Ascending aorta (tissue), 2 donors: ENCODE results near the gene CAST. TPM values are rescaled to one million over a fixed set of nuclear protein-coding genes. Genes with fewer than 3 reads are reported as not detected.

Experiments
- DNase-seq, 2 donors: peaks; one replicate each; pipeline ENCODE4 v3.0.0-alpha.2; 2019; ENCODE audit warnings: low spot score in 2 of 2
- H3K27ac ChIP-seq, 2 donors: fragments of 200-600 bp; sonication (generic); one replicate each; pipeline ENCODE4 v1.5.1; 2016 to 2017; ENCODE audit warnings: mild to moderate bottlenecking in 1 of 2
- H3K27me3 ChIP-seq: fragments of 200-600 bp; sonication (generic); one replicate; pipeline ENCODE4 v1.5.1; 2017
- H3K36me3 ChIP-seq, 2 donors: fragments of 200-600 bp; sonication (generic); one replicate each; pipeline ENCODE4 v1.5.1; 2016
- H3K4me1 ChIP-seq, 2 donors: fragments of 200-600 bp; sonication (generic); one replicate each; pipeline ENCODE4 v1.5.1; 2016 to 2017; ENCODE audit warnings: mild to moderate bottlenecking in 1 of 2
- H3K4me3 ChIP-seq, 2 donors: fragments of 200-600 bp; sonication (generic); one replicate each; pipeline ENCODE4 v1.5.1; 2016 to 2017; ENCODE audit warnings: mild to moderate bottlenecking in 1 of 2
- H3K9me3 ChIP-seq, 2 donors: fragments of 200-600 bp; sonication (generic); one replicate each; pipeline ENCODE4 v1.5.1; 2016
- intact Hi-C: fragments of 100-400 bp; cut with DNase I; formaldehyde crosslinking; loops from one replicate; pipeline ENCODE4 v1.15.1; 2023
- total RNA-seq: library from RNA; depleted of rRNA; stranded (reverse); fragments of >200 nt; gene quantifications from one replicate; pipeline ENCODE4 v1.1.0, GENCODE V29; 2016
- TF ChIP-seq, protein P1 (sequence below), 3 experiments: fragments of 200-600 bp in 2 of 3; fragments of 450-650 bp in 1 of 3; sonication (generic) in 2 of 3; IDR thresholded peaks; one replicate each; pipeline ENCODE4 v1.5.1; 2016 to 2019; ENCODE audit warnings: antibody characterized with exemption in 3 of 3, mild to moderate bottlenecking in 1 of 3, moderate library complexity in 1 of 3

The CAST gene
- total RNA-seq, 1 donor from 2014 or later = 266 TPM

DNA sequence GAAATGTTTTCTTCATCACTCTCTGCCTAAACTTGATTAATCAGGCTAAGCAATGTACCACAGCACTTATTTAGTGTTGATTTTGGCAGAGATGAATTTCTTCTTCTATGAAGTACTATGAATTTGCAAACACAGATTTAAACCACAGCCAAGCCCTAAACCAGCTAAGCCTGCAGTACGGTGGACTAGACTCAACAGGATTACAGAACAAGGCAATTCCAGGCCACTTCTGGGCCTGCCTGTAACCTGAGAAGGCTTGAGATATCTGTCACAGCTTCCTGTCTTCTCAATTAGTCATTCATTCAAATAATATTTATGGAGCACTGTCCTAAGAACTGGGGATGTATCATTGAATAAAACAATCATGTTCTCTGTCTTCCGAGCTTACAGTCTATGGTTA is 32.4 kb upstream of the CAST start:
- TF ChIP-seq, protein P1, sequence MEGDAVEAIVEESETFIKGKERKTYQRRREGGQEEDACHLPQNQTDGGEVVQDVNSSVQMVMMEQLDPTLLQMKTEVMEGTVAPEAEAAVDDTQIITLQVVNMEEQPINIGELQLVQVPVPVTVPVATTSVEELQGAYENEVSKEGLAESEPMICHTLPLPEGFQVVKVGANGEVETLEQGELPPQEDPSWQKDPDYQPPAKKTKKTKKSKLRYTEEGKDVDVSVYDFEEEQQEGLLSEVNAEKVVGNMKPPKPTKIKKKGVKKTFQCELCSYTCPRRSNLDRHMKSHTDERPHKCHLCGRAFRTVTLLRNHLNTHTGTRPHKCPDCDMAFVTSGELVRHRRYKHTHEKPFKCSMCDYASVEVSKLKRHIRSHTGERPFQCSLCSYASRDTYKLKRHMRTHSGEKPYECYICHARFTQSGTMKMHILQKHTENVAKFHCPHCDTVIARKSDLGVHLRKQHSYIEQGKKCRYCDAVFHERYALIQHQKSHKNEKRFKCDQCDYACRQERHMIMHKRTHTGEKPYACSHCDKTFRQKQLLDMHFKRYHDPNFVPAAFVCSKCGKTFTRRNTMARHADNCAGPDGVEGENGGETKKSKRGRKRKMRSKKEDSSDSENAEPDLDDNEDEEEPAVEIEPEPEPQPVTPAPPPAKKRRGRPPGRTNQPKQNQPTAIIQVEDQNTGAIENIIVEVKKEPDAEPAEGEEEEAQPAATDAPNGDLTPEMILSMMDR (IDR thresholded peaks at IDR 0.05) = no peak
- no peak for DNase-seq
- Histone ChIP-seq H3K4me1 (no peaks in the 10 kb centered on the region), H3K27me3 (no peaks in the 10 kb centered on the region), H3K36me3 (no peaks in the 10 kb centered on the region), H3K27ac (no peak overlapping the region), H3K4me3 (no peak overlapping the region), H3K9me3 (no peaks in the 10 kb centered on the region)
- intact Hi-C loops = no loop called here

DNA sequence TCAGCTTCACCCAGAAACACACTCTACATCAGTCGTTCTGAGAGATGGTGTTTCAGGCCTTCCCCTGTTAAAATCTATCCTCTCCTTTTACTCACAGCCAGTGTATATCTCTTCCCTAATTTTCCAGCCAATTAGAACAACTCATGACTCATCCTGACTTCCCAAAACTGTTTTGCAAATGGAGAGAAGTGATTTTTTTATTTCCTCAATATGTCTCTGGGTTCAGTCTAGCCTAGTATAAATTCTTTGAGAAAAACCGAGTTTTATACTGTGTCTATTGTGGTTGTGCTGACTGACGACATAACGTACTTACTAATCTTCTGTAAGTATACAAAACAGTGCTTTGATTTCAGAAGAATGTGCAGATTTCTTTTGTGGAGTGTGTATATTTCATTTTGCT is 28.4 kb upstream of the CAST start:
- DNase-seq = no peak
- Histone ChIP-seq H3K4me3 (no peak overlapping the region), H3K4me1 (no peaks in the 10 kb centered on the region), H3K9me3 (no peaks in the 10 kb centered on the region), H3K27me3 (no peaks in the 10 kb centered on the region), H3K36me3 (no peaks in the 10 kb centered on the region), H3K27ac (no peak overlapping the region)
- TF ChIP-seq, protein P1 (IDR thresholded peaks at IDR 0.05) = no peak
- intact Hi-C loops = no loop called here

DNA sequence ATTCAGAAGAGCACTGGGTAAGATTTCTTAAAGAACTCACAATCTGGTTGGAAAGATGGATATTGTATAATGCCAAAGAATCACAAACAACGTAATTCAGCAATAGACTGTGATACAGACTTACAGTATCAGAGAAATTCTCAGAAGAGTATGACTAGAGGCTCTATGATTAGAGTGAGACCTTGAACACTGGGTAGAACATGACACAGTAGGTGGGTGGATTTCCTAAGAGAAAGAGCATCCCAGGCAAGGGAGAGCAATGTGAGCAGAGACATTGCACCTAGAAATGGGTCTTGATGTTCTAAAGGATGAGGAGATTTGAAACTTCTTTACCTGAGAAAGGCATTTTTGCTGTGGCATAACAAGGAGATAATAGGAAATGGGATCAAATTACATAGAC is 27.3 kb upstream of the CAST start:
- Histone ChIP-seq H3K27me3 (no peaks in the 10 kb centered on the region), H3K27ac (no peak overlapping the region), H3K4me1 (no peaks in the 10 kb centered on the region), H3K36me3 (no peaks in the 10 kb centered on the region), H3K4me3 (no peak overlapping the region), H3K9me3 (no peaks in the 10 kb centered on the region)
- intact Hi-C loops = no loop called here
- TF ChIP-seq, protein P1 (IDR thresholded peaks at IDR 0.05) = no peak
- DNase-seq = no peak

DNA sequence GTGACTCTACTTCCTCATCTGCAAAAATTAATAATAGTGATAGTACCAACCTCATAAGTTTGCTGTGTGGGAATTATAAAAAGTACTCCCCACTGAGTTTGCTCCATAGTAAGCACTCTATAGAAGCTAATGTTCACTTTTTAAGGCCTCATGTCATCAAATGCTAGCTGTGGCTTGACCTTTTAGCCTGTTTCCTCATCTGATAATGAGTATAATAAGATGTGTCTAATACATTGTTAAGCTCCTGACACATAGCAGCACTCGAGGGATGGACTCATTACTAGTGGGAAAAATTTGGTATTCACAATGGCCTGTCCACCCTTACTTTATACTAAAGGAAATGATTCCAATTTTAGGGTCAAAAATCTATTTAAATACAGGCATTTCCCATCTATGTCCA is 26.1 kb upstream of the CAST start:
- Histone ChIP-seq H3K4me1 (no peaks in the 10 kb centered on the region), H3K9me3 (no peaks in the 10 kb centered on the region), H3K36me3 (no peaks in the 10 kb centered on the region), H3K4me3 (no peak overlapping the region), H3K27ac (no peak overlapping the region), H3K27me3 (no peaks in the 10 kb centered on the region)
- DNase-seq = no peak
- TF ChIP-seq, protein P1 (IDR thresholded peaks at IDR 0.05) = no peak
- intact Hi-C loops = no loop called here

DNA sequence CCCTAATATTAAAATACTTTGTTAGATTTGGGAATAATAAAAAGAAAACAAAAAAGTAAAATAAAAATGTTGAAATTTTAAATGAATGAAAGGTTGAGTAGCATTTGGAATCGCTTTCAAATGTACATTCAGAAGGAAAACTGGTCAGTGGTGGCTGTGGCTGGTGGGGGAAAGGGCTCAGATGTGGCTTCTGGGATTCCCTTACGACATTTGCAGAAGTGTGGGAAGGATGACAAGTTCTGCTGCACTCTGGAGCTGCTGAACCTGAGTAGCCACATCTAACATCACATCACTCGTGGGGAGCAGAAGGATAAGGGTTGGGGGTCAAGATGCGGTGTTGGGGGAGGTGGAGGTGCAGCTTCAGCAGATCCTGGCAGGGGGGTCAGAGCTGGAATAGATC is 25.6 kb upstream of the CAST start:
- no peak overlapping the region for H3K27ac ChIP-seq
- no peaks in the 10 kb centered on the region for H3K27me3 ChIP-seq
- H3K9me3 ChIP-seq = no peaks in the 10 kb centered on the region
- TF ChIP-seq, protein P1 (IDR thresholded peaks at IDR 0.05) = no peak
- DNase-seq = no peak
- no peaks in the 10 kb centered on the region for H3K36me3 ChIP-seq
- no peaks in the 10 kb centered on the region for H3K4me1 ChIP-seq
- no peak overlapping the region for H3K4me3 ChIP-seq
- intact Hi-C loops = no loop called here

DNA sequence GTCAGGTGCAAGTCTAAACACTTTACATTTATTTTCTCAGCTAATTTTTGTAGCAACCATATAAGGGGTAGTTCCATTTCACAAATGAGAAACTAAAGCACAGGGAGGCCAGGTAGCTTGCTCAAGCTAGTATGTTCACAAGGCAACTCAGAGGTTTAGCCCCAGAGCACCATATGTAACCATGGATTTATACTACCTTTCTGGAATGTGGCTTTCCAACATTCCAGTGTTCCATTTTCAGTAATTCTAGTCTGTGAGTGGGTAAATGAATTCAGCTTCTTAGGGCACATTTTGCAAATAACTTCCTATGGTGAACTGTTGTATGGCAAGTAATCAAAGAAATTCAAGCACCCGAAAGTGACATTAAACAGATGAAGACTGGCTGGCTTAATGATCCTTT is 25.0 kb upstream of the CAST start:
- intact Hi-C loops = no loop called here
- Histone ChIP-seq H3K4me3 (no peak overlapping the region), H3K27ac (no peak overlapping the region), H3K36me3 (no peaks in the 10 kb centered on the region), H3K27me3 (no peaks in the 10 kb centered on the region), H3K9me3 (no peaks in the 10 kb centered on the region), H3K4me1 (no peaks in the 10 kb centered on the region)
- TF ChIP-seq, protein P1 (IDR thresholded peaks at IDR 0.05) = no peak
- DNase-seq = no peak
